ENCODE results near the gene NEDD4.

GRCh38 chr15:55859681-55860080, 133.7 kb downstream of the NEDD4 start:
- TF ChIP-seq POLR2A (IDR thresholded peaks at IDR 0.05; ENCODE audit: low read depth, low read length) (no peak), CTCF (conservative IDR thresholded peaks at IDR 0.05; ENCODE audit: low read depth, low read length) (no peak), CEBPB (IDR thresholded peaks at IDR 0.05; ENCODE audit: low read depth, low read length) (no peak), SMC3 (IDR thresholded peaks at IDR 0.05; ENCODE audit: low read depth, low read length) (no peak), MAZ (IDR thresholded peaks at IDR 0.05; ENCODE audit: borderline replicate concordance, low read depth, low read length) (no peak), RCOR1 (IDR thresholded peaks at IDR 0.05; ENCODE audit: insufficient replicate concordance, low read length) (no peak), USF2 (IDR thresholded peaks at IDR 0.05; ENCODE audit: low read depth, low read length) (no peak), NFE2L2 (IDR thresholded peaks at IDR 0.05; ENCODE audit: low read depth, low read length) (no peak), MAFK (IDR thresholded peaks at IDR 0.05; ENCODE audit: low read depth, low read length) (no peak), MXI1 (IDR thresholded peaks at IDR 0.05; ENCODE audit: borderline replicate concordance, low read depth, low read length) (no peak), FOS (IDR thresholded peaks at IDR 0.05; ENCODE audit: low read depth, low read length) (no peak), RFX5 (IDR thresholded peaks at IDR 0.05; ENCODE audit: low read depth, low read length) (no peak)

All from IMR-90 (cell line).